Measurements from ENCODE around the gene GP1BB.

GP1BB gene

DNA sequence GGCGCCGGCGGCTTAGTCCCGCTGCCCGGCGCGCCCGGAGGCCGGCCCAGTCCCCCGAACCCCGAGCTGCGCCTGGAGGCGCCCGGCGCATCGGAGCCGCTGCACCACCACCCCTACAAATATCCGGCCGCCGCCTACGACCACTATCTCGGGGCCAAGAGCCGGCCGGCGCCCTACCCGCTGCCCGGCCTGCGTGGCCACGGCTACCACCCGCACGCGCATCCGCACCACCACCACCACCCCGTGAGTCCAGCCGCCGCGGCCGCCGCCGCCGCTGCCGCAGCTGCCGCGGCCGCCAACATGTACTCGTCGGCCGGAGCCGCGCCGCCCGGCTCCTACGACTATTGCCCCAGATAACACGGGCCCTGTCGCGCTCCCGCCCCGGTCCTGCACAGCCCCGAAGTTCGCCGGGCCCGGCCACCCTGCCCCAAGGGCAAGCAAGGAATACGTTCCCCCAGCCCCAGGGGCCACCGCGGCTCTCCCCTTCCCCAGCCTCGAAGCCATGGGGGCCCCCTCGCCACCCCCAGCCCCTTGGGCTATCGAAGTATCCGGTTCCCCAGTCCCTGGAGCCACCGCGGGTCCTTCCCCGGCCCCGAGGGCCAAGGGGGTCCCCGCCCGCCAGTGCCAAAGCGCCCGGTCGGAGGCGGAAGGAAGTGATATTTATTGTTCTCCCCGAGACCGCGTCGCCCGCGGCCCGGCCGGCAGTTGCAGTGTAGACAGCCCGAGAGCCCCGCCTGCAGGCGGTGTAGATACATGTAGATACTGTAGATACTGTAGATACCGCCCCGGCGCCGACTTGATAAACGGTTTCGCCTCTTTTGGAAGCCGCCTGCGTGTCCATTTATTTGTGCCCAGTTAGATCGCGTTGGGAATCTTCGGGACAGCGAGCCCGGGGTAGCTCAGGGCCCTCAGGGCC, 43.4 kb downstream of the GP1BB start:
- Histone ChIP-seq H3K27ac (replicated peaks; ENCODE audit: low read length) (no peak overlapping the region), H3K4me3 (ENCODE audit: low read length in 2 of 2) (no peak overlapping the region), H3K27me3 (ENCODE audit: control insufficient read depth in 3 of 3, insufficient read depth in 3 of 3, low read depth in 1 of 3, low read length in 3 of 3) (peaks cover 70 to 99% (median 82%) of the 10 kb centered on the region in 3 experiments), H3K9me3 (replicated peaks in 1 of 2; ENCODE audit: control insufficient read depth in 2 of 2, insufficient read depth in 1 of 2, low read depth in 1 of 2, low read length in 2 of 2) (peaks cover 9 to 16% of the 10 kb centered on the region in 2 donors), H3K18ac (ENCODE audit: low read length) (peak overlapping the region; percentile 46), H2AFZ (ENCODE audit: low read length) (peak overlapping the region; percentile 66), H2BK12ac (ENCODE audit: low read length) (no peak overlapping the region), H3K4ac (ENCODE audit: low read length) (no peak overlapping the region), H3K4me2 (ENCODE audit: insufficient read depth, low read length, poor library complexity, severe bottlenecking) (peak overlapping the region; percentile 53), H2BK15ac (ENCODE audit: low read length) (peak overlapping the region; percentile 87), H3K36me3 (replicated peaks in 1 of 2; ENCODE audit: control insufficient read depth in 2 of 2, insufficient read depth in 2 of 2, low read length in 2 of 2) (no peaks in the 10 kb centered on the region), H3K79me1 (ENCODE audit: low read depth, low read length) (no peaks in the 10 kb centered on the region), H2BK5ac (ENCODE audit: low read length) (no peak overlapping the region), H4K91ac (ENCODE audit: low read depth, low read length, poor library complexity) (no peak overlapping the region), H2AK5ac (ENCODE audit: low read depth, low read length) (no peak overlapping the region), H4K8ac (ENCODE audit: low read depth, low read length) (no peak overlapping the region), H3K4me1 (ENCODE audit: control insufficient read depth in 2 of 2, insufficient read depth in 1 of 2, low read depth in 1 of 2, low read length in 2 of 2) (peaks cover 11 to 13% of the 10 kb centered on the region in 2 donors), H3K9ac (ENCODE audit: low read depth, low read length, poor library complexity) (no peak overlapping the region), H3K14ac (ENCODE audit: low read length) (no peak overlapping the region), H2BK120ac (ENCODE audit: low read depth, low read length) (no peak overlapping the region), H3K23ac (ENCODE audit: low read depth, low read length, poor library complexity) (peak overlapping the region; percentile 94)
- WGBS, 2 donors (ENCODE audit: extremely low coverage in 2 of 2, insufficient read length in 2 of 2, insufficient replicate concordance in 1 of 2), result no CpG with 5 or more reads among the region's 103 CpGs
- DNase-seq (ENCODE audit: low spot score), result no peak

DNA sequence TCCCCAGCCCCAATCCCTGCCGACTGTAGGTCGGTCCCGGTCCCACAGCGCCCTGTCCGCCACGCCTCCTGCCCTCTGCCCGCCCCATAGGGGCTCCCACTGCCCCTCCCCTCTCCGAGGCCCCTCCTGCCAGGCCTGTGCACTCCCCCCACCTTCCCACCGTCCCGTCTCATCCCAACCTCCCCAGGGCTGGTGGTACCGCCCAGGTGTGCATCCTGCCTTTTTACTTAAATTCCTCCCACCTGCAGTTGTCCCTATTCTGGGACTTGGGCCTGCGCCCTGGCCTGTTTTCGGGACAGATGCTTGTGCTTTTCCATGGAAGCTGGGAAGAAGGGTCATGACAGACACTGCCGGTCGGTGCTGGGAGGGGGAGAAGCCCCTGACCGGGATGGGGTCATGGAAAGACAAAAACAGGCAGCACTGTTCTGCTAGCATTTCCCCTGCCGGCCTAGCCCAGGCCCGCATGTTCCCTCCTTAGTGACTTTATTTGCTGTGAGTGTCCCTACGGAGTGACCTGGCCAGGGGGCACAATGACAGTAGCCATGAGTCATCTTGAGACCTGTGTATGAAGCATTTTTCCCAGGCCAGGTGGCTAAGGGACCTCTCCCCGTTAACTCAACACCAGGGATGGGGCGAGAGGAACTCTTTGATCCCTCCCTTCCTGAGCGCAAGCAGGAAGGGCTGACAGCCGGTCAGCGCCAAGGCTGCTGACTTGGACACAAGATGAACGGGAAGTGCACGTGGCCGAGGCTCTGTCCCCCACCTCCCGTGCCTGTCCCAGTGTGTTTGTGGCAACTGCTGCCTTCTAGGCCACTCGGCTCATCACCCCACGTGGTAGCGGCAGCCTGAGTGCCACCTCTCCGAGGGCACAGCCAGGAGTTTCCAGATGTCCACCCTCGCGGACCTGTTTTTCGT, 44.3 kb downstream of the GP1BB start:
- WGBS, 2 donors (ENCODE audit: extremely low coverage in 2 of 2, insufficient read length in 2 of 2, insufficient replicate concordance in 1 of 2), result no CpG with 5 or more reads among the region's 35 CpGs
- H2BK5ac ChIP-seq (ENCODE audit: low read length), result peak overlapping the region; percentile 22
- H3K14ac ChIP-seq (ENCODE audit: low read length), result no peak overlapping the region

DNA sequence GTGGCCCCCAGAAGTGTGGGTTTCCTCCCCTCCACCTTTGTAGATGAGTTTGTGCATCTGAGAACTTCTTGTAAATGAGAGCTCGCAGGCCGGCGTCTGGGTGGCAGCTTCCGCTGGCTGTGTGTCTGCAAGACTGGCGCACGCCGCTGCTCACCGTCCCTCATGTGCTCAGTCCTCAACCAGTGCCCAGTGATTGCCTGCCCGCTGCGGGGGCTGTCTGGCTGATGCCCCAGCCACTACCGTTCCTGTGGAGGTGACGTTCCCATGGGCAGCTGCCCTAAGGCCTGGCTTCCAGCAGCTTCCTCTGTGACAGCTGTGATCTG, 46.0 kb downstream of the GP1BB start:
- H2AK5ac ChIP-seq (ENCODE audit: low read depth, low read length), result peak overlapping the region; percentile 30
- no peak for DNase-seq (ENCODE audit: low spot score)
- peaks cover 44 to 97% (median 57%) of the 10 kb centered on the region in 3 experiments for H3K27me3 ChIP-seq (ENCODE audit: control insufficient read depth in 3 of 3, insufficient read depth in 3 of 3, low read depth in 1 of 3, low read length in 3 of 3)

More for the DNA sequence above, 44.3 kb downstream of the GP1BB start:
- Histone ChIP-seq H2BK12ac (ENCODE audit: low read length) (peak overlapping the region; percentile 88), H3K4me2 (ENCODE audit: insufficient read depth, low read length, poor library complexity, severe bottlenecking) (no peak overlapping the region), H4K91ac (ENCODE audit: low read depth, low read length, poor library complexity) (no peak overlapping the region), H3K18ac (ENCODE audit: low read length) (peak overlapping the region; percentile 82), H3K23ac (ENCODE audit: low read depth, low read length, poor library complexity) (peak overlapping the region; percentile 94), H3K36me3 (replicated peaks in 1 of 2; ENCODE audit: control insufficient read depth in 2 of 2, insufficient read depth in 2 of 2, low read length in 2 of 2) (no peaks in the 10 kb centered on the region), H3K79me1 (ENCODE audit: low read depth, low read length) (no peaks in the 10 kb centered on the region), H3K4me3 (ENCODE audit: low read length in 2 of 2) (no peak overlapping the region), H4K8ac (ENCODE audit: low read depth, low read length) (peak overlapping the region; percentile 43), H2BK15ac (ENCODE audit: low read length) (peak overlapping the region; percentile 11), H3K27me3 (ENCODE audit: control insufficient read depth in 3 of 3, insufficient read depth in 3 of 3, low read depth in 1 of 3, low read length in 3 of 3) (peaks cover 61 to 97% (median 73%) of the 10 kb centered on the region in 3 experiments), H3K4ac (ENCODE audit: low read length) (peak overlapping the region; percentile 66), H2AFZ (ENCODE audit: low read length) (peak overlapping the region; percentile 66), H3K9me3 (replicated peaks in 1 of 2; ENCODE audit: control insufficient read depth in 2 of 2, insufficient read depth in 1 of 2, low read depth in 1 of 2, low read length in 2 of 2) (peaks cover 9 to 16% of the 10 kb centered on the region in 2 donors), H3K4me1 (ENCODE audit: control insufficient read depth in 2 of 2, insufficient read depth in 1 of 2, low read depth in 1 of 2, low read length in 2 of 2) (peaks cover 8 to 13% of the 10 kb centered on the region in 2 donors), H3K9ac (ENCODE audit: low read depth, low read length, poor library complexity) (no peak overlapping the region), H3K27ac (replicated peaks; ENCODE audit: low read length) (no peak overlapping the region), H2AK5ac (ENCODE audit: low read depth, low read length) (no peak overlapping the region), H2BK120ac (ENCODE audit: low read depth, low read length) (no peak overlapping the region)
- no peak for DNase-seq (ENCODE audit: low spot score)

More for the DNA sequence above, 46.0 kb downstream of the GP1BB start:
- H3K4ac ChIP-seq (ENCODE audit: low read length), result no peak overlapping the region
- no peak overlapping the region for H4K8ac ChIP-seq (ENCODE audit: low read depth, low read length)
- no peak overlapping the region for H3K4me2 ChIP-seq (ENCODE audit: insufficient read depth, low read length, poor library complexity, severe bottlenecking)
- H3K14ac ChIP-seq (ENCODE audit: low read length), result no peak overlapping the region
- H2BK120ac ChIP-seq (ENCODE audit: low read depth, low read length), result no peak overlapping the region
- no peak overlapping the region for H2BK15ac ChIP-seq (ENCODE audit: low read length)
- no peaks in the 10 kb centered on the region for H3K79me1 ChIP-seq (ENCODE audit: low read depth, low read length)
- peaks cover 8 to 13% of the 10 kb centered on the region in 2 donors for H3K4me1 ChIP-seq (ENCODE audit: control insufficient read depth in 2 of 2, insufficient read depth in 1 of 2, low read depth in 1 of 2, low read length in 2 of 2)
- peak overlapping the region; percentile 57 for H3K18ac ChIP-seq (ENCODE audit: low read length)
- H2BK5ac ChIP-seq (ENCODE audit: low read length), result no peak overlapping the region
- H3K23ac ChIP-seq (ENCODE audit: low read depth, low read length, poor library complexity), result peak overlapping the region; percentile 66
- H3K9me3 ChIP-seq (replicated peaks in 1 of 2; ENCODE audit: control insufficient read depth in 2 of 2, insufficient read depth in 1 of 2, low read depth in 1 of 2, low read length in 2 of 2), result peaks cover 6 to 8% of the 10 kb centered on the region in 2 donors
- no peaks in the 10 kb centered on the region for H3K36me3 ChIP-seq (replicated peaks in 1 of 2; ENCODE audit: control insufficient read depth in 2 of 2, insufficient read depth in 2 of 2, low read length in 2 of 2)
- no peak overlapping the region for H4K91ac ChIP-seq (ENCODE audit: low read depth, low read length, poor library complexity)
- H2AFZ ChIP-seq (ENCODE audit: low read length), result no peak overlapping the region
- H2BK12ac ChIP-seq (ENCODE audit: low read length), result no peak overlapping the region
- H3K27ac ChIP-seq (replicated peaks; ENCODE audit: low read length), result no peak overlapping the region
- no peak overlapping the region for H3K9ac ChIP-seq (ENCODE audit: low read depth, low read length, poor library complexity)
- WGBS, 2 donors (ENCODE audit: extremely low coverage in 2 of 2, insufficient read length in 2 of 2, insufficient replicate concordance in 1 of 2), result no CpG with 5 or more reads among the region's 12 CpGs
- H3K4me3 ChIP-seq (ENCODE audit: low read length in 2 of 2), result no peak overlapping the region
